HG02852 (cell line): ENCODE measurements around the gene BMPER.

Experiments used
- ATAC-seq: cut with Tn5 transposase; IDR thresholded peaks from one replicate; pipeline ENCODE4 v1.9.1; 2021; ENCODE audit warnings: mild to moderate bottlenecking, moderate library complexity; ENCODE audit not compliant: unreplicated experiment

The BMPER gene

DNA sequence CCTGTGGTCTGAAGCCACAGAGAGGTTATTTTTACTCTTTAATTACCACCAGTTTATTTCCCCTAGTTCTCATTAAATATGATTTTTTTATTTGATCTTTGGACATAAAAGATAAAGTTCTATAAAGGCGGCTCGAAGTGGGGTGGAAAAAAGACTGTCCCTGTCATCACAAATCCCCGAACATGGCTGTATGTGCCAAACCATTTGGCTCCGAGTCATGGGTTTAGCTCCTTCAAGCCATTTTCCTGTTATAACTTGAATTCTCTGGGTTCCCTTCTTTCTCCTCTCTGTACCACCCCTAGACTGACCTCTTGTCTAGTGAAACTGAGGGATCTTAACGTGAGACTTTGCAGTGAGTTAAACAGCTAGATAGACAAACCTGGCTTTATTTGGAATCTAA lies 181.6 kb downstream of the BMPER start:
- no peak for ATAC-seq

DNA sequence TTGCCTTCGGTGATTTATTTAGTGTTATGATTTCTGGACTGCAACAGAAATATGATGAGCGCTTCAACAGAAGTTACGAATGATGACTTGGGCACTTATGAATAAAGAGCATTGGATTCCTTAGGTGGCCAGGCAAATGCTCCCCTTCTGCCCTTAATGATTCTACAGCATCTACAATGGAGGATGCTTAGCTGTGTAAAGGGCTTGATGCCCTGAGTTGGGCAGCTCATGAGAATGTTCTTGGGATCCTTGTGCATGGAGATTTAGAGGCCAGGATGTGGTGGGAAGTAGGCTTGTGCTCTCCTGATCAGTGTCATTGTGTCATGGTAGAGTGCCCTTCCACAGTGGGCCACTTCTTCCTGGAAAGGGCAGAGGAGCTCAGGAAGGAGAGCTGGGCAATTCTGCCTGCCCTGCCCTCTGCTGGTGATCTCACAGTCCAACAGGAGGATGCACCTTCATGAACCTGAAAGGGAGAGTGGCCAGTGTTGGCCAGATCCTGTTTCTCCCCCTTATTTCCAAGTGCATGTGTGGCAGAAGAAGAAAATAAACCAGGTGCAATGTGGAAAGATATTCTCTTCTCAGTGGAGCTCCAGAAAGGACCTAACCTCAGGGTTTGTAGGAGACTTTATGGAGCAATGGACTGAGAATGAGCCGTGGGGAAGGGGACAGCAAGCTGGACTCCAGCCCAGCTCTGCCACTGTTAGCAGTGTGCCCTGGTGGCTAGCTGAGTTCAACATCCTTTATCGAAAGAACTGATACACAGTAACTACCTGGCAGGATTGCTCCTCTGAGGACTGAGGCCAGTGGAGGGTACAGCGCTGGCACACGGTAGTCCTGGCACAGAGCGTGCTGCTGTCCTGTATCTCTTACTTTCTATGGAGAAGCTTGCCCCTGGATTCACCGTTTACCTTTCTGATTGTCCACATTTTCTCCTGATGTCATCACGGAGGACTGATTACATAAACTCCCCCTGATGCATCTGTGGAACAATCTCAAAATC lies 182.9 kb downstream of the BMPER start:
- no peak for ATAC-seq

DNA sequence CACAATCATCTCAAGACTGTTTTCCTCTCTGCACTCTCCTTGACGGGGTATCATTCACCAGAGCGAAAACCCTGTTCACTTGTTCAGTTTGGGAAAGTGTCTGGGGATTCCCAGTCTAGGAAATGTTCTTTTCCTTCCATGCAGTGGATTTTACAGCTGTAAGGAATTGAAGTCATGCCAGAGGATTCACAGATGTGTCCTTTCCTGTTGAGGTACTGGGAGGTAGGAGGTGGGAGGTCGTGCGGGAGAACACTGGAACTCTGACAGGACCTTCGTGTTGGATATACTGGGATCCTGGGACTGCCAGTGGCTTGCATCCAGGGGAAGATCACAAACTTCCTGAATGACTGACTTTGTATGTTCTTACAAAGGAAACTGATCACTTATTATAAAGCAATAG lies 185.5 kb downstream of the BMPER start:
- ATAC-seq, result no peak

DNA sequence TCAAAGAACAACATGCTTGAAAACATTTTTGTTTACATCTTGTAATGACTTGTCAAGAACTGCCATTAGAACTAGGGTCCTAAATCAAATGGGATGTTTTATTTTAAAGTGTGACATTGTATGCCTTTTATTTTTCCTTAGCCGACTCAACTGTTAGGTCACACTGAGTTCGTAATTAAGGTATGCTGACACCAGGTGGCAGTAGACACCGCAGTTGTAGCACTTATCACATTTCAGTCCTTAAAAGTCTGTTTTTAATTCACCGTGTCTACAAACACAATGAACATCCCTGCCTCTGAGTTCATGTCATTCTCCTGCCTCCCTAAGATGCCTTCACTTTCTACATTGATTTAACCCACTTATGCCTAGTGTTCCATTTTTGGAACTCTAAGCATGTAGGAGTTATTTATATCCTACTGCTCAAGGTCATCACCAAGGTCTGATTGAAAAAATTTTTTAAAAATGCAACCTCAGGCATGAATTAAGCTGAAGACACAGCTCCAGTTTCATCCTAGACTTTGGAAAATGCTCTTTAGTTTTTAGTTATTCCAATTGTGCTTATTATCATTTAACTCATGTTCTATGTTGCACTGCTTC lies 186.1 kb downstream of the BMPER start:
- peak; percentile 61 for ATAC-seq

DNA sequence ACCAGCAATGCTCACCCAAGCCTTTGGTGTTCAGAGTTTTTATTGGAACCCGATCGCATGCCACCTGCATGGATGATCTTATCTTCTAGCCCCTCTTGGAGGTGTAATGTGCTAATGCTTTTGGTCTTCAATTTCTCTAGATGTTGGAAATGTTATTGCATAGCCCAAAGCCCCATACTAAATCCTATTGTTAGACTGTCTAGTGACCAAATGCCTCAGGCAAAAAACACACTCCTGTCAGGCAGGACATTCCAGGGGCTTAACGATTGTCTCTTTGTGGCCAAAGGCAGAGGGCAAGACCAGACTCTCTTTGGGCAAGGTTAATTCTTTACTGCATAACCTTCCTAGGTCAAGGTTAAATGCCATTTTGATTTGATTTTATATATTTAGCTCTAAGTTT lies 187.9 kb downstream of the BMPER start:
- no peak for ATAC-seq

DNA sequence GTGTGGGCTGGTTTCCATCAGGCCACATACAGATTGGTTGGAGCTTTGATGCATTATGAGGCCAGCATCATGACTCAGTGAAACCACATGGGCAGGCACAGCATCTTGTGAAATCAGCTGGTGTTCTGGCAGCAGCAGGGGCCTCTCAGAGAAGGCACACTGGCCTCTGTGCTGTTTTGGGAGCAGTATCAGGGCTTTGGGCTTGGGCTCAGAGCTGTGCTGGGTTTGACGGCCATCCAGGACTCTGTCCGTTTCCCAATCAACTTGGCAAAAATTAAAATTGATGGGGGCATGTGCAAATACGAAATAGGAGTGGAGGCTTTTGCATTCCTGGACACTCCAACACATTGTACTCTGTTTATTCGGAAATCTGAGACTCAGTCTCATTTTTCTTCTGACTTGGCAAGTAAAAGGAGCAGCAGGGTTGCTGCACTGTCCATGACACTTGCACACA lies 190.9 kb downstream of the BMPER start:
- ATAC-seq, result no peak

DNA sequence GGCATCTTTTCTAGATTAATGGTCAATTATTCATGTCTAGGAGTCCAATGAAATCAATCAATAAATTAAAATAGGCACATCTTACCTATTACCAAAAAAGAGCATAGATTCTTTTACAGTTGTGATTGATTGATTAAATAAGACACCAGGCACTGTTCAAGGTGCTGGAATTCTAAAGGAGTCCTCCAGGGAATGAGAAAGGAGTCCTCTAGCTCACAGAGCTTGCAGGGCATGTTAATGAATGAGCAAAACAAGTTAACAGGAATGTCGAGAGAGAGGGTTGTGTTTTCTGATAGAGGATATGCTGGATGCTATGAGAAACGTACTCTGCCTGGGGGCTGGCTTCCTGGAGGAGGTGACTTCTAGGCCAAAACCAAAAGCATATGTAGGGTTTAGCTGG lies 191.4 kb downstream of the BMPER start:
- no peak for ATAC-seq

DNA sequence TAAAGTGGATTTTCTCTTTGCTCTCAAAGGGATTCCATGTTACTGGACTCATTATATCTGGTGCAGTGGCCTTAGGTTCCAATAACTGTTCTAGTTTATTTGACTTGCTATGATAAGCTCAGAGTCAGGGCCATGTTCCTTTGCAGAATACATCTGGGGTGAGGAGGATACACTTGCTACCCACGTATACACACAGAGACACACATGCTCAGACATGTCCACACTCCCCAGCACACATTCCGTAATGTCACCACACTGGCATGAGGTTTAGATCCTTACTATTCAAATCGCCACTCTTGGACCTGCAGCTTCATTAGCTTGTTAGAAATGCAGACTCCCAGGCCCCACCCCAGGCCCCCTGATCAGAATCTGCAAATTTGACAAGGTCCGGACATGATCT lies 195.3 kb downstream of the BMPER start:
- no peak for ATAC-seq

DNA sequence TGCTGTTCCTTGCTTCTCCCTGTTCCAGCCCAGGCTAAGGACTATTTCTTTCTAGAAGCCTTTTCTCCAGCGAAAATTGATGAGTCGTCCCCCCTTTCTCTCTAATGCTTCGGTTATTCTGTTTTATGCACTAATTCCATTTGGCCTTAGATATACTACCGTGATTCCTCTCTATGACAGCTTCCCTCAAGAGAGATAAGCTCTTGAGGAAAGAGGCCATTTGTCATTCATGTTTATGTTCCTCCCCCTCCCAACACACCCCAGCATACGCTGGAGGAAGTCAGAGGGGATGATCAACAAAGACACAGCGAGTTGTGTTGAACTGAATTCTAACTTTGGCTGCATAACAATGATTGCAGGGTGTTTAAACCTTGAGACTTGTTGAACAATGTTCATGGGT lies 198.8 kb downstream of the BMPER start:
- ATAC-seq, result no peak

DNA sequence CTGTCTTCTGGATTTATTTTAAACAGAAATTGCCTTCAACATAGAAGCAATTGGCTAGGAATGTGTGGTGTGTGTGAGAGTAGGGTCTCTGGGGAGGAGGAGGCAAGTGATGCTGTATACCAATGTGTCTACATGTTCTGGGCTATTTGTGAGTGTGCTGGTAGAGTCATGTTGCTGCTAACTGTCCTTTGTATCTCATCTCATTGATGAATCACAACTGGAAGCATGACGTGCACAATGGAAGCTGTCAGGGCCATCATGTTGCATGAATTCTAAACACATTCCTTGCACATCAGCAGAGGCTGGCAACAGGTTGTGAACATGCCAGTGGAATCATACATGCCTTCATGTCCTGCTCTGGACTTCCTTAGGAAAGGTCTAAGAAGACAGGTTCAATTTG lies 199.7 kb downstream of the BMPER start:
- ATAC-seq, result no peak

DNA sequence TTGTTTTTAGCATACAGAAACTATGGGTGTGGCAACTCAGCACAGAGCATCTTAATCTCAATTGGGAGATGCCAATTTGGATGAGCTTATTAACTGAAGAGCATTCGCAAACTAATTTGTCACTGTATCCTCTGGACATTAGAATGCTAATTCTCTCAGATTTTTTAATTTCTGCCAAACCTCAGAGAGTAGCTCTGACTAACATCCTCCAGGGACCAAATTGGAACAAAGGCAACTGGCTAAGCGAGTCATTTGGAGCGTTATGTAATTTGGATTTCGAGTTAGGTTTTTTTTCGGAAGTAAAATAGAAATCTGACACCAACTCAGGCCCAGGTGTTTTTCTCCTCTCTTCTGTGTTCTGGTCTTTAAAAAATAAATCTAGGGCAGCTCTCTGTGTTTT lies 201.9 kb downstream of the BMPER start:
- no peak for ATAC-seq

DNA sequence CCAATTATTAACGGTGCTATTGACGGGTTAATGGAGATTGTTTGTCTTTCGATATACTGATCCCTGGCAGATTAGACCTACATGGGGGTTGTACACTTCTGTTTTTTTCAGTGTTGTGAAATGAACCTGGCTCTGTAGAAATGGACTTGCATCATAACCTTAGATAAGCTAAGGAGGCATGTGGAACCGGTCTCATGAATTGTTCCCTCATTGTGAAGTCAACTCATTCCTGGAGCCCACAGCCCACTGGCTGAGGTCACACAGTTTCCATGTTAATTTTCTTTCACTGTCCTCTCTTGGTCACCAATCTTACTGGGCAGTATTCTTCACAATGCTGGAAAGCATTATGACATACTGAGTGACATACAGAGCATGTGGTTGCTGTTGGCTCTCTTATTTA lies 202.8 kb downstream of the BMPER start:
- ATAC-seq, result no peak

DNA sequence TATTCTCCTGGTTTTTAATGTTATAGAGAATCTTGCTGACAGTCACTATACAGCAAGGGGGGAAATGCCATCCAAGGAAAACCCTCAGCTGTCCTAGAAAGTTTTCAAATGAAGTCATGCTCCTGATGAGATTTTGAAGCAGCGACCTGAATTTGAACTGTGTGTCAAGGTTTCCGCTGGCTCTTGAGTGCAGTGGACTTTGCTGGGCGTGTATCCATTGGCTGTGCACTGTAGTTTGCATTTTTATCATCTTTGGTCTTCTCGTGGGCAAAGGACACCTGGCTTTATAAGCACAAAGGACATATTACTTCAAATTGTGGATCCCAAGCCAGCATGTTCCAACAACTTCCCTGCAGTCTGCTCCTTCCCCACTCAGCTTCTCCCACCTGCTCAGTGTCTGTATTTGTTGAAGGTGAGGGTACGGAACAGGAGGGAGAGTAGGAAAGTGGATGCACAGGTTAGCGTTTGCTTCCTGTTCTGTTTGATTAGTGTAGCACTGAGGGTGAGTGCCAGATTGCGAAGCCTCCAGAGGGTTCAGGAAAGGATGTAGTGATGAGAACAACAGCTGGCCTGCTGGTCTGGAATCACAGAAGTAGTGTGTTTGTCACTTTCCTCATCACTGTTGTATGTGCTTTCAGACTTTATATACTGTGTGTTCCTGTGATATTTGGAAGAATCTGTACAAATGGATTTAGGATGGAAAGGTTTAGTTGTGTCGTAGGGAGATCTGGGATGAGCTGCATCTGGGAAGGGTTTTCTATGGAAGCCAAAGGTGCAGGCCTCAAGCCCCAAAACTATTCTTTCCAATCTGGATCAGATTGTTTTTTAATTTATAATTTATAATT lies 204.8 kb downstream of the BMPER start:
- no peak for ATAC-seq

DNA sequence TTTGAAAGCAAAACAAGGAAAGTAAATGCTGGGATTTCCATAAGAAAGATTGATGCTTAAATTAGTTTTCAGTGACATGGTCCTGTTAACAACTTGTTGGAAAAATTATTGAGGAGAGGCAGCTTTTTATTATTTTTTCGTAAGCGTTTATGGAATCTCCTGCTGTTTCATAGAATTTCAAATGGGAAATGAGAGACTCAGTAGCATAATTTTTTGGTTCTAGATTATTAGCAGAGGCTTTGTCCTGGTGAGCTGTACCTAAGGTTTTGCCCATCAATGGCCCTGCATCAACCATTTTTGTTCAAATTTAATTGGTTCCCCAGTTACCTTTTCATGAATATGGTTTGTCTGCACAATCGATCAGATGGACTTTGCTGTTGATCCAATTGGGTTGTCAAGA lies 205.7 kb downstream of the BMPER start:
- ATAC-seq, result no peak

DNA sequence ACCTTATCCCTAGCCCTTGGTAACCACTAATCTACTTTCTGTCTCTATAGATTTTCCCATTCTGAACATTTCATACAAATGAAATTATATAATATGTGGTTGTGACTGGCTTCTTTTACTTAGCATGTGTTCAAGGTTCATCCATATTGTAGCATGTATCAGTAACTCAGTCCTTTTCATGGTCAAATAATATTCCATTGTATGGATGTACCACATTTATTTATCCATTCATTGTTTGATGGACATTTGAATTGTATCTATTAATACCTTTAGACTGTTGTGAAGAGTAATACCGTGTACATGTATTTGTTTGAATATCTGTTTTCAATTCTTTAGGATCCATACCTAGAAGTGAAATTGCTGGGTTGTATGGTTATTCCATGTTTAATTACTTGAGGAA lies 210.2 kb downstream of the BMPER start:
- no peak for ATAC-seq

DNA sequence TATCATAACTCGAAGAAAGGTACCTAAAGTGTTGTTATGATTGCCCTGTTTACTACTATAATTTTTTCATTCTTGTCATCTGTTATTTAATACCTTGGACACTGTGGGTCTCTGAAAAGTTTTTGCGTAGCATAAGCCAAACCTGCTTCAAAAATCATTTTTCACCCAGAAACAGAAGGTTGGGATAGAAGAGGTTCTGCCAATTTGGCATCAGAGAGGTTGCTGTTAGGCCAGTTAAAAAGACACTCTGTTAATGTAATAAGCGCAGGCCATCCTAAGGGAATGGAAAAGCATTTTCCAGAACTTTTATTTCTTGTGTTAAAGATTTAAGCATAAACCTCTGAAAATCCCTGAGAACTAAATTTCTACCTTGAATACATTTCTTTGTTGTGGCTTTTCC lies 212.2 kb downstream of the BMPER start:
- no peak for ATAC-seq

DNA sequence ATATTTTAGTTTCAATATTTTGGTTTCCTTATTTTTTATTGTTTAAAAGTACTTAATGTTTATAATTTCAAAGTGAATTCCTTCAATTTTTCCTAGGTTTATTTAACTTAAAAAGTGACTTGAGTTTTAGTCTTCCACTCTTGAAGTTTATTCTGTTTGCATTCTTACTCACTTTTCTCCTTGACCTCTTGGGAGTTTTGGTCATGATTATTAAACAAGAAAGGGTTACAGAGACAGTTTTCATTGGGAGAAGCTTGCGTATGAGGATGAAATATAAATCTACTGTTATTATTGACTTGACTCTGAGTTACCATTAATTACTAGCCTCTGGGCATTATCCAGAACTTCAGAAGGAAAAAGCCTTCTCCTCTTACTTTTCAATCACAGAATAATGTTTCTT lies 216.0 kb downstream of the BMPER start:
- no peak for ATAC-seq

DNA sequence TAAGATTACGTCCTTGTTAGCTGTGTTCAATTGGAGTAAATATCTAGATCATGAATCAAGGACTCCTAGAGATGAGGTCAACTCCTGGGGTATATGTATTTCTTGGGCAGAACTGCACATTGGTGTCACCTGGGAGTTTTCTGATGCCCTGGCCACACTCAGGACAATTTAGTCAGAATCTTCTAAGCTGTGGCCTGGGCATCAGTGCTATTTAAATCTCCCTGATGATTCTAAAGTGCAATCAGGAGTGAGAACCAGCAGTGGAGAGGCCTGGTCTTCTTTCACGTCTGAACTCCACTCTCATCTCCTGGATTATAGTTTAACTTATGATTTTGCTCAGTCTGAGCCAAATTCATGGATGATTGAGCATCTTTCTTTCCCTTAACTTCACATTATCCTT lies 218.0 kb downstream of the BMPER start:
- no peak for ATAC-seq

DNA sequence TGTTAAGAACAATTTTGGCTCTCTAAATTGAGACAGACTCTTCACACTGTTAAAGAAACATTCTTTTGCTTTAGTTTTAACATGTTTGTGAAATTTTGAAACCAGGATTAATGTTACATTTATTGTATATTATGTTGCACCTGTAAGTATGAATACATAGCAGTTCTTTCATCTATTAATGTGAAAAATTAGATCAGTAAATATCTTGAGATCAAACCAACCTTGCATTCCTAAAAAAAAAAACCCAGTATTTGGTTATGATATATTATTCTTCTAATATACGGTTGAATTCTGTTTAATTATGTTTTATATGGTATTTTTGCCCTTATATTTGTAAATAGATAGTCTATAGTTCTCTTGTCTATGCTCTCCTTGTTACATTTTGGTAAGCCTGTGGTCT lies 219.4 kb downstream of the BMPER start:
- no peak for ATAC-seq

DNA sequence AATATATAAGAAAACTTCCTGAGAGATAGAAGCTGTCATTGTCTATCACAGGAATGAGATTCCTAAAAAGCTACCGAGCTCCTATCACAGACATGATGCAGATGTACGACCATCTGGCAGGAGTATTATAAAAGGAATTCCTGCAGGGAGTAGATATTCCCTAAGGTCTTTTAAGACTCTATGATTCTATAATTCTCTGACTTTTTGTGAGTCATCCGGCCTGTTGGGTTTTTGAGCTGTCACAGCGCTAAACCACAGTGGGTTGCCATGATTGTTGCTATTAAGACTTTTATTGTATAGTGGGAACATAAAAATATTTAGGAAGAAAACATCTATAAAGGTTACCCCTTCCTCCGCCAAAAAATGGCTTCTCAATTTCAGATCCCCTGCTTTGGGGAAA lies 223.4 kb downstream of the BMPER start:
- ATAC-seq, result no peak

DNA sequence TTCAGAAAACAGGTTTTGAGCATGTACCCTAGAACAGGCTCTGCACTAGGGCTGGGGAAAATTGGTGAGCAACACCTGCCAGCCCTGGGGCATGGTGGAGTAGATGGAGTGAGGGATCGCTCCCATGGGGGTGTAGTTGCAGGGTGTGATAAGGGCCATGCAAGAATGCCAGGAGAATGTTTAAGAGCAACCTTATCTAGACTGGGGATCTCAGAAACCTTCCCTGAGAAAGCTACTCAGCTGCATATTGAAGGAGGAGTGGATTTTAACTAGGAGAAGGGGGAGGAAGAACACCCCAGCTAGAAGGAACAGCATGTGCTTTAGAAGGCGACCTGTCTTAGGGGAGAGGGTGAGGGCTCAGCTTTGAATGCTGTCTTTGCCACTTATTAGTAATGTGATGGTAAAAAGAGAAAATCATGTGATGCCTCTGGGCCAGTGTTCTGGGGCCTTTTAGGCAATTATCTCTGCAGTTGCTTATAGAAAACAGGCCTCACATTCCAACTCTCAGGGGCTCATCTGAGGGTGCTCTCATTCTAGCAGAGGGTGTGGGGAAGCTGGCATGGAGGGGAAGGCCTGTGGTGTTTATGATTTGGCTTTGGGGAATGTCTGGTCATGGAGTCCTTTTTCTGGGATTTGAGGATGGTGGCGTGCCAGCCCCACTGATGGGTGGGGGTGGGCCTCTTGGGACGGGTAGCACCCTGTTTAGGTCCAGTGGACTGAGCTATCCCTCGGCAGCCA lies 225.4 kb downstream of the BMPER start:
- no peak for ATAC-seq
